Middle frontal gyrus (tissue), 1 donor: ENCODE results near the gene ACIN1.

ENCODE experiments used
- DNase-seq: peaks from one replicate; pipeline ENCODE4 v3.0.0-alpha.2; 2015; ENCODE audit warnings: low spot score; ENCODE audit errors: extremely low spot score

ACIN1 gene

GRCh38 chr14:23105348-23105824, 10.4 kb upstream of the ACIN1 start:
- no peak for DNase-seq

GRCh38 chr14:23104591-23105347, 9.8 kb upstream of the ACIN1 start, which contains the start of gene CIROP:
Gene CIROP (minus strand): TSS chr14:23104989. CDS start chr14:23104920, 69 bp downstream.
- no peak for DNase-seq

DNA sequence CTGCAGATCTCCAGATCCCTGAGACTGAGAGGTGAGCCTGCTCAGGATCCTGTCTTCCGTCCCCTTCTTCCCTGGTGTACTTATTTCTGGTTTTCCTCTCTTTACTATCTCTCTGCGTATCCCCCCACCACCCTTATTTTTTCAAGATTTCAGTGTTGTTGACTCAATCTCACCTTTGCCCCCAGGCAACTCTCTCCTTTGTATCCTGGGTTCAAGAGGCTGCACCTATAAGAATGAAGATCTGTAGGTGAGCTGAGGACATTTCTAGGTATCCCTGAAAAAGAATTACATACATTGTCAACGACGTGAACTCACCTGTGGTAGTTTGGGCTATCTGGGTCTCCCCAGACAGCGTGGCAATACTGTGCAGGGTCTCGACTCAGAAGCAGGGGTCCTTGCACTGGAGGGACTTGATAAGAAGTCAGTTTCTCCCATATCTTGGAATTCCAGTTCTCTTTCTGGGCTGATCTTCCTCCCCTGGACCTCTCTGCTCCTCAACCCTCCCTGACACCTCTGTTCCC, 9.2 kb upstream of the ACIN1 start:
- DNase-seq, result no peak

- no peak for DNase-seq
These were observed 8.6 kb upstream of the ACIN1 start for GRCh38 chr14:23103581-23103980.

DNA sequence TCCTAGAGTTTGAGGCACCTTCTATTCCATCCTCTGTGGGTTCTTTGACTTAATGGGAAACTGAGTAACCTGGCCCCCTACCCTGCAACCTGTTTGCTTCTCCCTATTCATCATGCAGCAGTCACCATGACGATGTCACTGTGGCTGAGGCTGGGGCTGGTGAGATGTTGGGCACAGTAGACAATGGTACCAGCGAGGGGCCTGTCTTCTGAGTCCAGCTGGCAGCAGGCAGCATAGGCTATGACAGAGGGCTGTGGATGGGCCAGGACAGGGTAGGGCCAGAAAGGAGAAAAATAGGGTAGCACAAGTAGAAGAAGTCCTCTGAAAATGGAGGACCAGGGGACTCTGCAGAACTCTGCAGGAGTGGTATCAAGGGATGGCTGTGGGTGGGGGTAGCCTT, 7.9 kb upstream of the ACIN1 start:
- DNase-seq, result no peak

DNA sequence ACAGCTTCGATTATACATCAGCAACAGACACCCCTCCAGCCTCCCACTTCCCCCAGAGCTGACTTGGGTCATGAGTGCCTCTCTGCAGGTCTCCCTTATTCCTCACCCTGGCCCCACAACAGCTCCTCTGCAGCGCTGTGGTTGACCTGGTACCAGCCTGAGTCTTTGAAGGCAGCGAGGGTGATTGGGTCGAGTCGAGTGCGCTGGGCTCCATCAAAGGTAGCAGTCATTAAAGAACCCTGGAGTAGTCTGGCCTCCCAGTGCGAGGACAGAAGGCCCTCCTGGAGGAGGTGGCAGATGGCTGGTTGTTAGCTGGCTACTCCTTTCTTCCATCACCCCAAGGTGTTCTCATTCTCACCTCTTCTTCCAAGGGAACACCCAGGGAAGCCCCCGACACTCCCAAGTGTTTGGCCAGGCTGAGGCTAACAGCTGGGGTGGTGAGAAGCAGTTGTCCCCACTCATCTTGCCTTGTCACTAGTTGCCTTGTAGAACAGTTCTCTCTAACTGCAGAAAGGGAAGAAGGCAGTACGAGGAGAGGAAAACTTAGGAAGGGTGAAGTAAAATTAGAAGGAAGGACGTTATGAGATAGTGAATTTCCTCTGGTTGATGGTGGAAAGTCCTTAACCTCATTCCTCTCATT, 7.2 kb upstream of the ACIN1 start:
- DNase-seq, result no peak

DNA sequence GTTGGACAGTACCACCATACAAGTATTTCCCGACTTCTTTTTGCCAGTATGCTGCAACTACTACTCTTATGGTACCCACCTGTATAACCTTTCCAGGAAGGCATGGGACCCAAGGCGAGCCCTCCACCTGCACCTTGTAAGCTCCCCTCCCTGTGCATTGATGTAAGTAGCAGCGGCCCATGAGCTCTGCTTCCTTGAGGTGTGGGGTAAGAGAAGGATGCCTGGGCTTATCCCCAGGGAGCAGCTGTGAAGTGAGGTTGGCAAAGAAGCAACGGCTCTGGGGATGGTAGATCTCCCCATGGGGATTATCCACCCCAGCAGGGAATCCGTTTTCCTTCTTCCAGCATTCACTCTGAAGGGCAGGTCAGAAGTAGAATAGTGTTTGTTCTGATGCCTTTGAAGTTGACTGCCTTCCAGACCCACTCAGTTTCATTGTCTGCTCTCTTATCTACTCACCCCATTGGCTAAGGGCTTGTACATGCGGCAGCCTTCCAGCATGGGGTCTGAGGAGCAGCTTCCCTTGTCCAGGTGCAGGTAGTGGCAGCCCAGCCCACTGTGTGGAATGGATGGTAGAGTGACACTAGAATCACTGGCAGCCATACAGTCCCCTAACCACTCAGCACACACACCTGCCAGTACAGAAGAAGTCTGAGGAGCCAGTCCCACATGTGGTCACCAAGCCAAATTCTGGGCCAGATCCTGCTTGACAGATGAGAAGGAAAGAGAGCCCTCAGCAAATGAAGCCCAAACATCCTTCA, 6.5 kb upstream of the ACIN1 start:
- DNase-seq, result no peak

- no peak for DNase-seq
These were observed 4.4 kb upstream of the ACIN1 start for GRCh38 chr14:23099212-23099861.

GRCh38 chr14:23097786-23098185, 2.9 kb upstream of the ACIN1 start:
- no peak for DNase-seq

GRCh38 chr14:23095196-23096108, 516 bp upstream of the ACIN1 start, which contains the start of gene C14orf119:
Gene C14orf119 (plus strand): TSS chr14:23095505. CDS start chr14:23097659, 2,154 bp downstream.
- peak; percentile 100 for DNase-seq

DNA sequence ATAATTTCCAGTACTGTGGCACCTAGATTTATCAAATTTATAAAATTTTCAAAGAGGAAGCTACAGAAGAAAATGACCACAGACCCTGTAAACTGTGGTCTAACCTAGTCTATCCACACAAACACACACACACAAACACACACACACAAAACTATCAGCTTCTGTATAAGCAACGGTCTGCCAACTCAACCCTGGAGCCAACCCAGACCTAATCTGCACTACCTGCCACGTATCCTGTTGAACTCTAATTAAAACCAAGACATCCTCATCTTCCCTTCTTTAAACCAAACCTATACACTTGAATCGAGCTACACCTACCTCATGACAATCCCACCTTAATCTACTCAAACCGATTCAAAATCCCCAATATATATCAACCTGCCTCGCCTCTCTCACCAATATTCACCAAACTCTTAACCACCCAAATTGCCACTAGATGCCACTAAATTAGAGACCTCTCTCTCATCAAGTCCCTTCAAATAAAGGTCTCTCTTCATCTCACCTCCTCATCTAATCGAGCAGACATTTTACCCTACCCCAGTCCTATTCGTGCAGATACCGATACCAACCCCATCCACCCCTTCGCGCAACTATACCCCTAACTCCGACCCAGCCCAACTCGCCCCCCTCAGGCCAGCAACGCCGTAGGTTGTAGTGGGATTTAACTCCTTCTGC, 808 bp downstream of the ACIN1 start:
- DNase-seq, result no peak

DNA sequence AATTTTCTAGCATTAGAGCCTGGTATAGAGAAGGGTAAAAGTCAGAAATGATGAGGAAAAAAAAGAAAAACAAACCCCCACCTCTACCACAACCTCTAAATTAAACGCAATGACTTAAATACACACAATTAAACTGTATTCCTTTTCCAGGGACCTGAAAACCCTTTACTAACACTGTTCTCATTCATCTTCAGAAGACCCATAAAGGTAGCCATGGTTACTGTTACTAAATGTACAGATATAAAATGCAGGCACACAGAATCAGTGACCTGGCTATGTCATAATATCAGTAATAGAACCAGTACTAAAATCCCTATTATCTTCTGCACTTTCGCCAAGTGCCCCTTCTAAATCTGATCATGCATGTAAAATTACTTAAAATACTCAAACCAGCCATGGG, 1.4 kb downstream of the ACIN1 start:
- no peak for DNase-seq

- no peak for DNase-seq
These were observed 1.8 kb downstream of the ACIN1 start for GRCh38 chr14:23093104-23093503.

DNA sequence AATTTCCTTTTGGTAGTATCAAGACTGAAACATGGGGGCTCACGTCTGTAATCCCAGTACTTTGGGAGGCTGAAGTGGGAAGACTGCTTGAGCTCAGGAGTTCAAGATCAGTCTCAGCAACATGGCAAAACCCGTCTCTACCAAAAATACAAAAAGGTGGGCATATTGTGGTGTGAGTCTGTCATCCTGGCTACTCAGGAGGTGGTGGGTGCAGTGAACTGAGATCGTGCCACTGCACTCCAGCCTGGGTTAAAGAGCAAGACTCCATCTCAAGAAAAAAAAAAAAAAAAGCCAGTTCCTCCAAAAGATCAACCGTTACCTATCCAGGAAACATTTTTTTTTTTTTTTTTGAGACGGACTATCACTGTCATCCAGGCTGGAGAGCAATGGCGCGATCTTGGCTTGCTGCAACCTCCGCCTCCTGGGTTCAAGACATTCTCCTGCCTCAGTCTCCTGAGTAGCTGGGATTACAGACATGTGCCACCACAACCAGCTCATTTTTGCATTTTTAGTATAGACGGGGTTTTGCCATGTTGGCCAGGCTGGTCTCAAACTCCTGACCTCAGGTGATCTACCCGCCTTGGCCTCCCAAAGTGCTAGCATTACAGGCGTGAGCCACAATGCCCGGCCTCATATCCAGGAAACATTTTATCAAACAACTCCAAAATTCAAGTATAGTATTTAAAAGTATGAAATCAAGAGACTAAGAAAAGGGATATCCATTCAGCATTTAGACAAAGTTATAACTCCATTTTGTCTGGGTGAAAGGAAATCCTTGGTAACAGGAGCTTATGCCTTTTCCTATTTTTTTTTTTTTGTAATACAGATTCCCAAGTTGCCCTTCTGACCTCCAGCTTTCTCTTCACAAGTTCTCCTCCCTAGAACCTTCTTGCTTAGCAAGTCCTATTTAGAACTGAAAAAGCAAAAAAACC, 3.4 kb downstream of the ACIN1 start:
- DNase-seq, result no peak

DNA sequence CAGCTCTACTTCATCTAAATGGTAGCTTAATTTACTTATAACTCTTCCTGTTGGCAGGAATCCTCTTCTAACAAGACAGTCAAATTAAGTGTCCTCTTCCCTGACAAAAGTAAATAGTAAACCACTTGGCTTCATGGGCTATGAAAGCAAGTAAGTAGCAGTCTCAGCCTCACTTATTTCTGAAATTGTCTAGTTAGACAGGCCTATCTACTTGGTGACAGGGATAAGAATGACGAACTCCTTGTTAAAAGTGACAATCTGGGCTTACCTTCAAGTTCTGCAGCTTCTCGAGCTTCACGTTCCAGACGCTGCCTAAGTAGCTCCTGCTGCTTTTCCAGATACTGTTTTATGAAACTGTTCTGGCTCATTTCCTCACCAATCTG, 4.7 kb downstream of the ACIN1 start:
- DNase-seq, result no peak

- no peak for DNase-seq
These were observed 5.3 kb downstream of the ACIN1 start for GRCh38 chr14:23089498-23090253.

GRCh38 chr14:23086565-23086964, 8.4 kb downstream of the ACIN1 start:
- DNase-seq, result no peak

- DNase-seq, result no peak
These were observed 9.5 kb downstream of the ACIN1 start for GRCh38 chr14:23085458-23085857.
